Limb (tissue), 2 donors: ENCODE data around the gene TOPORS.

Source experiments
- DNase-seq, 2 donors: peaks; one replicate each; pipeline ENCODE4 v3.0.0-alpha.2; 2016; ENCODE audit errors: extremely low spot score in 2 of 2

The TOPORS gene

DNA sequence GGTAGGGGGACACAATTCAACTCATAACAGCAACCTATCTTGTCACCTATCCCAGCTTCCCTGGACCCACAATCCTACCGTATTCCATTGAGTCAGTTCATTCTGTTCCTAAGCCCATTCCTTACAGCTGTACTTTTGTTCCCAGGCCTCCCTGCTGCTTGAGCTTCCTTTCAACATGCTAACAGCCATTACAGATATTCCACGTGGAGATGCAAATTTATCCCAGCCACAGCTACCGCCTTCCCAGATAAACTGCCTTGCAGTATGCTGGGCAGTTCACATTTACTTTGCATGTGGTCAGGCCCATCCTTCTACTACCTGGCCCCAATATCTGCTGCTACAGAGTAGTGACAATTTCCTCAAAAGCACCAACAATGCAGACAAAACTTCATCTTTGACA is 49.4 kb downstream of the TOPORS start:
- DNase-seq: no peak

DNA sequence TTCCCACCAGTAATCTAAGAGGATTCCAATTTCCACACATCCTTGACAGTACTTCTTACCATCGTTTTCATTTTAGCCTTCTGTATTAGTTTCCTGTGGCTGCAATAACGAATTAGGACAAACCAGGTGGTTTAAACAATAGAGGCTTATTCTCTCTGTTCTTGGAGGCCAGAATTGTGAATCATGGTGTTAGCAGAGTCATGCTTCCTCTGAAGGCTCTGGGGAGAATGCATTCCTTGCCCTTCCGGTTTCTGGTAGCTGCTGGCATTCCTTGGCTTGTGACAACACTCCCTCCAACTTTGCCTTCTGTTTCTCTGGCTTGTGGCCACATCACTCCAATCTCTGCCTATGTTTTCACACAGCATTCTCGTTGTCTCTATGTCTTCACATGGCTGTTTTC is 49.9 kb downstream of the TOPORS start:
- no peak for DNase-seq

DNA sequence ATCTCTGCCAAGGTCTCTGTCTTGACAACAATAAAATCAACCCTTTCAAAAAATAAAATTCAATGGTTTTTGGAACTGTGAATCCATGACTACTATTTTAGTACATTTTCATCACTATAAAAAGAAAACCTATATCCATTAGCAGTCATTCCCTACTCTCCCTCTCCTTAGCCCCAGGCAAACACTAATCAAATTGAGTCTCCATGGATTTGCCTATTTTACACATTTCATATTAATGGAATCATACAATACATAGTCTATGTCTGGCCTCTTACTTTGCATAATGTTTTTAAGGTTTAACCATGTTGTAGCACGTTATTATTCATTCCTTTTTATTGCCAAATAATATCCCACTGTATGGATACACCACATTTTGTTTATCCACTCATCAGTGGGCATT is 50.5 kb downstream of the TOPORS start:
- DNase-seq: no peak

DNA sequence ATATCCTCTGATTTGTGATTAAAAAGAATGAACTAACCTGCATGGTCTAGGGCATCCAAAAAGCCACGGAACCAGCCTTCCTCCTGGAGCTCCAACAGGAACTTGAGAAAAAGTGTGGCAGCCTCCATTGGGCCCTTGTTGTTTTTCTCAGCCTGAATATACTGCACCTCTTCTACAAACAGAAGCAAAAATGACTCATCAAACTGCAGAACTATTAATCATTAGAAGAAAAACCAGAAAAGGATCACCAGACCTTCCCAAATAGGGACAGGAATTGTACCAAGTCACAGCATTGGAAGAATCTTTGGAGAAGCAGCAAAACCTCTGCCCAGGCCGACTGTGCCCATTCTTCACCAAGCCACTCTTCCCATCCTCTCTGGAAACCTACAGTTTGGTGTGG is 51.6 kb downstream of the TOPORS start:
- DNase-seq: no peak

DNA sequence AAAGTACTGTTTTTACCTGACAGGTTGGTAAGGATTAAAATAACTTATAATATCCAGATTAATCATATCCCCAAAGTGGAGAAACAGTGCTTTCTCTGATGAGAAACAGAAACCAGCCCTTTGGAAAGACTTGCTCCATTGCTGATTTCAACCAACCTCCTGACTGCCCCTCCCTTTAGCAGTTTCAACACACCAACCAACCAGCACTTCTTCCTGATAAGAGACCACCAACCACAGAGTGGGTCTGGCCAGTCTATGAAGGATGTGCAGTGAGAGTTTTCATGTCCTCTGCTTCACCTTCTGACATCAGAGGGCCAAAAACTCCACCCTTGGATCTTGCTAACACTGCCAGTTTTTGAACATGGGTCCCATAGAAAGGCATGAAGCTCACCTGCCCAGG is 54.5 kb downstream of the TOPORS start:
- no peak for DNase-seq

DNA sequence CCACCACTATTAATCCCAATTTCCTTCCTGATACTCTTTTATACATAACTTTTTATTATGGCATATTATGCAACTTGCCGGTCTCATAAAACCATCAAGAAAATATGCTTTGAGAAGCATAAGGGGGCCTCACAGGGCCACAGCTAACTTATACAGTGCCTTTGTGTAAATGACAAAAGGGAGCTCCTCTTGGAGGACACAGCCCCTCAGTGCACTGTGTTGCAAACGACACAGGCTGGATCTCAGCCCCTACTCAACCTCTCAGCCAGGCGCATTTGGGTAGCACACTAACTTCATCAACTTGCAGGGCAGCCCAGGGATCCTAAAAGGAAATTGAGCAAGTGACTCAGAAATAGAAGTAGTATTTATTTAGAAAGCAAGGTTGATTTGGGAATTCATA is 61.8 kb downstream of the TOPORS start:
- no peak for DNase-seq
